NCI-H1694 treated with DMSO at 0.1 percent for 48 hours (cell line): ENCODE results near the gene PLXNA4.

Experiments used
- DNase-seq: peaks from one replicate; lab custom pipeline; 2025; lab: John Stamatoyannopoulos, UW

Gene PLXNA4

DNA sequence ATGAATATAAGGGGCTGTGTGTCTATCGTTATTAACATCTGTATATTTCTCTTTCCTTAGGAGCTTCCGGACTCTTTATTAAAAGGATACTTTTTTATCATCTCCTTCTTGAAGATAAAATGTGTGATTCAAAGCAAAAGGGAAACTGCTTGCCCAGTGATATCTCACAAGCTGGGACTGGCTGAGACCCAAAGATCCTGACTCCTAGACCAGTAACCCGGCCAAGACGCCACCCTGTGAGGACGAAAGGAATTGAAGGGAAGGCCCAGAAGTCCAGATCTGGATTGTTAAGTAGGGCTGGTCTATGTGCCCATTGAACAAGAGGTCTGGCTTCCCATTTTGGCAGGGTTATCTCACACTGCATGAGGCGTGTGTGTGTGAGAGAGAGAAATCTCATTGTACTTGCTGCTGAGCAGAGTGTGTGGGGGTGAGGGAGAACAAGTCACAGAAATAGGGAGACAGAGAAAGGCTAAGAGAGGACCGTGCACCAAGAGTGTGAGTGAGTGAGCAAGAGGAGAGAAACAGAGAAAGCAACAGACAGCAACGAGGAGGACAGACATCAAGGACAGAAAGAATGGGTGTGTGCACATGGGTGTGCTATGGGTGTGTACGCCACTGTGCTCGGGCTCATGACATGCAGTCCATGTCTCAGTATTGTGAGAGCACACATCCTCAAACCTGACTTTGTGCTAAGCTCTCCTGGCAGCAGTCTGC is 75.4 kb downstream of the PLXNA4 start:
- no peak for DNase-seq

DNA sequence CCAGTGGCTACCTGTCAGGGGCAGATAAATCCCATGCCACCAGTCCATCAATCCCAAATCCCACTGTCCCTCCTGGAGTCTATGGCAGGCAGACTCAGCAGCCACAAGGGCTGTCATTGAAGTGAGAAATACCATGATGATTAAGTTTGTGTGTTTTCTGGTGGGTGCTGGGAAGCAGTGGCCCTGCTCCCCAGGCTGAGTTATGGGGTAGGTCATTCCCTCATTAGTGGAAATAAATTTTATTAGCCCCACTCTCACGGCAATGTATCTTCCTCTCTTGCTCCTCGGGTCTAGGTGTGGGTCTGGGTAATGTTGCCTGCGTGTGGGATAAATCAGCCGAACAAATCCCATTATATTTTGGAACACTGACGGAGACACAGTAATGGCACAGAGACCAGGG is 76.8 kb downstream of the PLXNA4 start:
- DNase-seq = no peak

DNA sequence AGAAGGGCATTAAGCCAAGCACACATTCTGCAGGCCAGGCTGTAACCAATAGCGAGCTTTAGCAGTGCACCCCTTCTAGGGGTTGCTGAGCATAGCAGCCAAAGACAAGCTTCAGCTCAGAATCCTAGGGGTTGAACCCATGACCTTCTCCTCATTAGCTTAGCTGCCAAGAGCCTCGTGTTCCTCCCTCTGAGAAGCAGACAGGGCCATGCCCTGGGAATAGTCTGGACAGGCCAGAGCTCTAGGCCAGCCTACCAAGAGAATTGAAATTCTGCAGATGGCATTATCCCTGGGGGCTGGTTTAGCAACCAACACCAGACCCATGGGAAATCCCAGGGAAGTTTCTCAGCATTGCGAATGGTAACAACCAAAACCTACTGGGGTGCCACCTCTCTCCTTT is 77.2 kb downstream of the PLXNA4 start:
- DNase-seq = no peak

DNA sequence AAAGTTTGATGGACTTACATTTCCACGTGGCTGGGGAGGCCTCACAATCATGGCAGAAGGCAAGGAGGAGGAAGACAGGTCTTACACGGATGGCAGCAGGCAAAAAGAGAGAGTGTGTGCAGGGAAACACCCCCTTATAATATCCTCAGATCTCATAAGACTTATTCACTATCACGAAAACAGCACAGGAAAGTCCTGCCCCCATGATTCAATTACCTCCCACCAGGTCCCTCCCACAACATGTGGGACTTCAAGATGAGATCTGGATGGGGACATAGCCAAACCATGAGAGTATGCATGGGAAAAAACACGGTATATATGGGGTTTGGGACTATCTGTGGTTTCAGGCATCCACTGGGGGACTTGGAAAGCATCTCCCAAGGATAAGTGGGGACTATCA is 78.0 kb downstream of the PLXNA4 start:
- DNase-seq = no peak

DNA sequence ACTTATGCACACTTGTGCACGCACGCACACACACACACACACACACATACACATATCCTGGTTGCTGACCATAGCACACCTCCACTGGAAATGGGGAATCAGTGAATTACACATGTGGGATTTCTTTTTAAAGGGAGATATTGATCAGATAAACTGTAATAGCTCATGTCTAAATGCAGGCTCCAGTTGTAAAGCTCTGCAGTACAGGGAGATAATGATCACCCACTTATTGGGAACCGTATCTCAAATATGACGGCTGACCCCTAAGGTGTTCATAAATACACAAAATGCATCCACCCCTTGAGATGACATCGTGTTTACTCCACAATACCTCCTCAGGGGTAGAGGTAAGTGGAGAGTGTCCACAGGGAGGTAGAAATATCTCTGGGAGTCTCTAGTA is 79.2 kb downstream of the PLXNA4 start:
- DNase-seq = no peak

DNA sequence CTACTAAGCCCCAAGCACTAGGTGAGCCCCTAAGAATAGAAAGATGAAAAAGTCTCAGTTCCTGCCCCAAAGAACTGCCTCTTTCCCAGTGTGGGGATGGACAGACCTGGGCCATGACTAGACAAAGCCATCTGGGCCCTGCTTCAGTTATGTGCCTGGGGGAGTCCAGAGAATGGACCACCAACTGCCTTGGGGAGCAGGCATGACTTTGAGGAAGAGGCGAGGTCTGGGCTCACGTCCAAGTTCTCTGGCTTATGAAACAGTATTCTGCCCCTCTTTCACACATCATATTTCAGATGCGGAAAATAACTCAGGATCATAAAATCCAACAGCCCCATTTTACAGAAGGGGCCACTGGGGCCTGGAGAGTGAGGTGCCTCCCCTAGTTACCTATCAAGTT is 80.3 kb downstream of the PLXNA4 start:
- no peak for DNase-seq

DNA sequence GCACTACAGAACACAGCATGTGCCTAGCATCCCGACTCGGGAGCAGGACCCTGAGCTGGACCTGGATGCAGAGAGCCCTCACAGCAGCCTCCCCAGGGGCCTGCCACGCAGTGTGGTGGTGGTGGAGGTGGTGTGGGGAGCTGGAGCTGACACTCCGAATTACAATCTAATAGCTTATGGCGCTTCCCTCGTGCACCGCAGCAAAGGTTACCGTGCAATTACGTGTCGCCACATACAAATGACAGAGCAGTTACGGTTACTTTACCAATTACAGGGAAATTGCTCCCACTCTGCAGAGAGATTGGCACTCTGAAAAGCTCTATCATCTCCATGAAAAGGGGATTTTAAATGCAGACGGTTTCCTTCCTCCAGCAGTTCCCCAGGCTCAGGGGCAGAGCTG is 81.8 kb downstream of the PLXNA4 start:
- DNase-seq = no peak

DNA sequence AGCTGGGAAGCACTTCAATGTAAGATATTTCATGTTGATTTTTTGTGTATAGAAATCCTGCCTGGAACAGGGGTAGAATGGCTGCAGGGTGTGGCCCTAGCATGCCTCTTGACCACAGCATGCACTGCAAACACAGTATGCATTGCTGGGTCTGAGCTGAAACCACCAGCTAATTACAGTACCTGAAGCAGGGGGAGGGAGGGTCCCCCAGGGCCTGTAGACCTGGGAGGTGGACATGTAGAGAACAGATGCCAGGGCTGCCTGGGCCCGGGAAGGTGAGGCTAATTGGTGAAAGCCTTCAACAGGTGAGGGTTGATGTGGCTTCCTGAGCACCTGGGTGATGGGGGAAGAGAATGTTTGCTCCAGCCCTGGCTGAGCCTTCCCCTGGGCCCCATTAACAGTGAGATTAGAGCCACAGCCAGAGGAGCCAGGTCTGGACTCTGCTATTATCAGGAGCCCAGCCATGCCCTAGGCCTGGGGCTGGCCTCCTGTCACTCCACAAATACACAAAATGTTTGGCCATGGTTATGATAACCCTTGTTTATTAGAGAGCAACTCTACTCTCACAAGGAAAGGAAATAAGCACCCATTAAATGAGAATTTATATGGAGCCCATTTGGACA is 83.3 kb downstream of the PLXNA4 start:
- DNase-seq = no peak

DNA sequence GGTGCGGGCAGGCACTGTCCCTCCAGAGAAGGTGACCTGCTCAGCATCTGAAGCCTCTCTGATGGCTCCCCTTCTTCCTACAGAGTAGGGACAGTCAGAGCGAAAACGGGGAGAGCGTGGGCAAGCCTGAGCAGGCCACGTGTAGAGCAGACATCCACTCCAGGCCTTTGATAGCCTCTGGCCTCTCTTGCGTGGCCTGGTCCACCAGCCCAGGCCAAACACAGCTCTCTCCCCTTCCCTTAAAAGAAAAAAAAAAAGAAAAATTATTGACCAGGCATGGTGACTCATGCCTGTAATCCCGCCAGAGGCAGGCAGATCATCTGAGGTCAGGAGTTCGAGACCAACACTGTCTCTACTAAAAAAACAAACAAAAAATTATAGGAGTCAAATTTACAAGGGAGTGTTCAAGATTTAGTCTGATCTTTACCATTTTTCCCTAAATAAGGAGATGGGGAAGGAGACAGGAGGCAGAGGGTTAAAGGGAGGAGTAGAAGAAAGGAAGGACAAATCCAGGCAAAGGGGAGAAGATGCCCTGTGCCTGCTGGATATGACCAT is 84.8 kb downstream of the PLXNA4 start:
- DNase-seq = no peak

DNA sequence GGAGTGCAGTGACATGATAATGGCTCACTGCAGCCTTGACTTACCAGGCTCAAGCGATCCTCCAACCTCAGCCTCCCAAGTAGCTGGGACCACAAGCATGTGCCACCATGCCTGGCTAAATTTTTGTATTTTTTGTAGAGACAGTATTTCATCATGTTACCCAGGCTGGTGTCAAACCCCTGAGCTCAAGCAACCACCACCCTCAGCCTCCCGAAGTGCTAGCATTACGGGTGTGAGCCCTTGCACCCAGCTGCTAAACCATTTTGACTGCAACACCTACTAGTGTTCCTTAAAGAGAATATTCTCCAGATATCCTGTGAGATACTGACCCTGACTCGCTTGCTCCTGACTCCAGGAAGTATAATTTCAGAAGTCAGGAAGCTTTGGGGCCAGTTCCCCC is 85.8 kb downstream of the PLXNA4 start:
- no peak for DNase-seq

DNA sequence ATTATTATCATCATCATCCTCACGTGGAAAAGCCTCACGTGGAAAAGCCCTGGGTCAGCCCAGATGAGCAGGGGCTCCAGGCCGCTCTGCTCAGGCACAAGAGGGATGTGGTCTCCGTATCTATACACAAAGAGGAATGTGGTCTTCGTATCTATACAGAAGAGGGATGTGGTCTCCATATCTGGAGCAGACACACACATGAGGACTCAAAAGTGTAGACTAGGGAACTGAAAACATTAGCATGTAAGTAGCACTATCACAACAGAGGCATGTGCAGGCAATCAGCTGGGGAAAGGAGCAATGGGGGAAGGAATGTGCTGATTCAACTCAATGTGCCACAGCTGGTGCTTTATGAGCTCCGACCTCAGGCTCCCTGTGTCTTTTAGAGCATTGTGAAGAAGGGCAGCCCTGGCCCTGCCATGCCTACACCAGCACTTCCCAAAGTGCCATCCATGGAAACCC is 86.5 kb downstream of the PLXNA4 start:
- DNase-seq = no peak

DNA sequence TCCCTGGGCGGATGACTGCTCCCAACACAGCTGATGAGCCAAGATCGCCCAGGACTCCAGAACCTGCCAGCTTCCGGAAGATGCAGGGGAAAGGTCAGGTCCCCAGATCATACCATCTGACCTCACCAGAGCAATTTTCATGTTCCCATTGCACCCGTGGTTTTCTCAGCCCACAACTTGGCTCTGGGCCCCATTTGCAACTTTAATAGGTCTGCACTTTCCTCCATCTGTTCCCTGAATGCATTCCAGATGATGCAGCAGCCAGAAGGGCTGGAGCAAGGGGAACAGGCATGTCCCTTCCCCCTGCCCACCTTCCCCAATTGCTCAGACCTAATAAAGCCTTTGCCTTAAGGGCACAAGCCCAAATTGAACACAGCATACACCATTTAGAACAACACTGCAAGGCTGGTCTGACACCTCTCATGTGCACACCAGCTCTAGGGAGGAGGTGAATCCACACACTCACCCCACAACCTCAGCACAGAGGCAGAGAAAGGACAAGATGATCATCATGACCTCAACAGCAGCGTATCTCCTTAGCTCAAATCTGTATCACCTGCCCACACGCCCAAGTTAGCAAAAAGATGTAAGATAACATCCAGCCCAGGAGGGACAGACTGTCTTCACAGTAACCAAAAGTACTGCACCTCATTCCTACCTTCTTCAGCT is 87.5 kb downstream of the PLXNA4 start:
- peak; percentile 34 for DNase-seq

DNA sequence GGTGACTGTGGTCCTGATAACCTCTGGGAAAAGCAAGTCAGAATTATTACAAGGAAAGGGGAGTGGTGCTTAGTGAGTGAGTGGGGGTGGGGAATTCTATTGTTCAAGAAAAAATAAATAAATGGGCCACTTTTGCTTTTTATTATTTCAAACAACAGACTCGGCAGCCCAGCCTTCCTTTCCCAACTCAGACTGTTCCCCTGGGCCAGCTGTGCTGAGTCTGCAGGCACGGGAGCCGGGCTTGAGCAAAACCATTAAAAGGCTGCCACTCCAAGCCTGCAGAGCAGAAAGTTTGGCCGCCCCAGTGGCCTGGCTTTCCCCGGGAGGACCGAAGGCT is 90.0 kb downstream of the PLXNA4 start:
- DNase-seq = no peak

DNA sequence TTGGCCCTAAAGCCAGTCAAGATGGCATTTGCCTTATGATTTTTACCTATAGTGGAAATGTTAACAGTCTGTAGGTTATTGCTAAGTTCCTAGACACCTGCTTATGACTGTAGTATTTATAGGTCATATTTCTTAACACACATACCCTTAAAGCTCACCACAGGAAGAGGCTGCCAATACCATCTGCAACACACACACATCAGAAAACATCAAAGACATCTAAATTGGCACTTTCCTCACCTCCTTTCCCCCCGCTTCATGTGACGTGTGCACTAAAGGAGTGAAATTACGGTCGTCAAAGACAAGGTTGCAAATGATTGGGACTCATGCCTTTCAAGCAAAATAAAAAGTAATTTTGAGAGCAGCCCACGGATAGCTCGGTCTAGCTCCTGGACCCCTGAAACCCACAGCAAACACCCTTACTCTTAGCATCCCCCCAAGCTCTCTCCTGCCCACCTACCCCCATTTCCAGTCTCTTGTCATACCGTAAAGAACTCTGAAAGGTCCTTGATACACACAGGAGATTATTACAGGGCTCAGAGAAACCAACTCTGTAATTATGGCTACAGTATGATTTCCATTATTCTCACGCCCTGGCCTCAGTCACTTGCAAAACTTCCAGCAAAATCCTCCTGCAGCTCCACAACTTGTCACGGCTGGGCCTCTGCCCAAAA is 90.5 kb downstream of the PLXNA4 start:
- no peak for DNase-seq

DNA sequence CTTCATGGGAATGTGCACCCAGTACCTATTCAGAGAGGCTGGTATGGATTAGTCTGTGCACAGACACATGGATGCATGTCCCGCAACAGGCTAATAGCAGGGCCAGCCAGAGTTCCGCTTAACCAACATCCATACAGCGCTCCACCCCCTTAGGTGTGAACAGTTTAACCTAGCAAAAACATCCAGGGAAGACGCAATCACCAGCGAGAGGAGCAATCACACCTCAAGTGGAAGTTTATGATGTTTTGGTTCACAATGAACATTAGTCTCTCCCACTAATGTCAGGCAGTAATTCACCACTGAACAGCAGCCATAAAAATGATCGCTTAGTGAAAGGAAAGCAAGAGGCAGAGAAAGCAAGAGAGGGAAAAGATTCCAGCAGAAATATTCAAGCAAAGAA is 91.1 kb downstream of the PLXNA4 start:
- DNase-seq = no peak

DNA sequence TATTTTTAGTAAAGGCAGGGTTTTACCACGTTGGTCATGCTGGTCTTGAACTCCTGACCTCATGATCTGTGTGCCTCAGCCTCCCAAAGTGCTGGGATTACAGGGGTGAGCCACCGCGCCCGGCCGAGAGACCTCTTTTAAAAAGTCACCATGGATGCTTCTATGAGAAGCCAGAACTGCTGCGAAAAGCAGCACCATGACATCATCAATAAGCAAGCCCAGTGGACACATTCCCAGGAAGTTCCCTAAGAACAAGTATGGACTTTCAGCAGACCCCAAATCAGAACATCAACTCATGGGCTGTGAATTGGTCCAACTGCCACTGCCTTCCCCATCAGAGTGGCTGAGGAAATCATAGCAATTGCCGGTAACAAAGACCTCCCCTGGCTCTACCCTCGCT is 93.4 kb downstream of the PLXNA4 start:
- DNase-seq = no peak

DNA sequence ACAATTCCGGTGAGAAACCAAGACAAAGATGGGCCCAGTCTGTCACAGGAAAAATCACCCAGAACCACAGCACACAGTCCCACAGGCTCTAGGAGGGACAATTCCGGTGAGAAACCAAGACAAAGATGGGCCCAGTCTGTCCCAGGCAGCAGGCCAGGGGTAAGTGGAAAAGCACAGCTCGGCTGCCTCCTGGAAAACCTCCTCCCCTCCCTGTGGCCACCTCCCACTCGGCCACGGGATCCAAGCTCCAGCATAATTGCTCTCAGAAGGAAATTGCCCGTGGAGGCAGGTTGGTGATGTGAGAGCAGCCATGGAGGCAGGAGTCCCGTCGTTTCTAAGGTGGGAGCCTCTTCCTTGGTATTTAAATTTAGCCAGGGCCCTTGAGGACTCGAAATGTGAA is 95.7 kb downstream of the PLXNA4 start:
- DNase-seq = no peak

DNA sequence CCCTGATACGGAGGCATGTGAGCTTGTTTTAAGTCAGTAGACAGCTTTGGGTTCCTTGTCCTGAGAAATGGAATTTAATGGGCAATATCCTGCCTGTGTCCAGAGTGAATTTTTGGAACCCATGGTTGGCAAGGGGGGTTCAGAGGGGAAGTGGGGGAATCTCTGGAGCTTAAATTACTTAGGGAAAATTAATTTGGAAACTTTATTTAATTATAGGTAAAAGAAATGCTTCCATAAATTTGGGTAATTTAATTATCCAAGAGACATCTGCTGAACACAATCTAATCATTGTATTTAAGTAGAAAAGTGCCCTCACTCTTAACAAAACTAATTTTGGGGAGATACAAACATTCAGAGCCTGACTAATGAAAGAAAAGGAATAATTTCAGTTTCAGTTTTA is 99.7 kb downstream of the PLXNA4 start:
- no peak for DNase-seq

DNA sequence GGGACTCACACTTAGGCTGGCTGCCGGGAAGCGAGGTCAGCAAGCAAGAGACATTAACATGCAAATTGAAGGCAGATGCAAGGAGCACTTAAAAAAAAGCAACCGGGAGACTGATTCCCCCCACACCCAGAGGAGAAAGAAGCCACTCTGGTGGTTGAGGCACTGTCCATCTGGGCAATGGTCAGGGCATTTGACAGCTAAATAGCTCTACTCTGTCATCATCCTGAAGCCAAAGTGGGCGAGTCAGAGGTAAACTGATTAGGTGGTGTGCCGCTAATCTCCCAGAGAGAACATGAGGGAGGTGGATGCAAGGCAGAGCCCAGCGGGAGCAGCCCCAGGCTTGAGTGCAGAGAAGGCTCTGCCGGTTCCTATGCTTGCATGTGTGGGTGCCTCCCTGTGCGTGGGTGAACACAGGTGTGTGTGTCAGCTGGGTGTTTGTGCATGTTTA is 100.6 kb downstream of the PLXNA4 start:
- no peak for DNase-seq

DNA sequence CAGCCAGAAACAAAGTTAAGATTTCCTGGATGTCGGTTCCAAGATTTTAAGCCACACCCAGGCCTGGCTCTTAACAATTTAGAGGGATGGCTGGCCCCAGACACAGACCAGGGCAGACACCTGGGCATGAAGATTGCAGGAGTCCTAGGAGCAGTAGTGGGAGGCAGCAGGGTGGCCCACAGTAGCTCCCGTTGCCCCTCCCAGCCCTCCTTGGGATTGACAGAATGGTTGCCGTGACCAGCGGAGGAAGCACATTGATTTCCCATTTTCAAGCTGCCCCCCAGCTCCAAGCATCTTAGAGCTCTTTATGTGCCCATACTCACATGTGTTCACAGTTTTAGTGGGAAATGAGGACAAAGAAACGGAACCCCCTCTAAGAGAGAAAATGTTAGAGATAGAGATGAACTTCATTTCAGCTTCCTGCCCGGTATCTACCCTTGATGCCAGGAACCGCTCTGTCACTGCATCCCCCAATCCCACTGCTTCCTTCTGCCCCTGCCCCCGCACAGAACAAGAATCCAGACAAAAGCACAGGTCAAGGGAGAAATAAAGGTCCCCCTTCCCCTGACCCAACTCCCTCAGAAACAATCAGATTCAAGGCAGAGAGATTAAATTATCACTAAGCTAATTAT is 101.1 kb downstream of the PLXNA4 start:
- DNase-seq = no peak

DNA sequence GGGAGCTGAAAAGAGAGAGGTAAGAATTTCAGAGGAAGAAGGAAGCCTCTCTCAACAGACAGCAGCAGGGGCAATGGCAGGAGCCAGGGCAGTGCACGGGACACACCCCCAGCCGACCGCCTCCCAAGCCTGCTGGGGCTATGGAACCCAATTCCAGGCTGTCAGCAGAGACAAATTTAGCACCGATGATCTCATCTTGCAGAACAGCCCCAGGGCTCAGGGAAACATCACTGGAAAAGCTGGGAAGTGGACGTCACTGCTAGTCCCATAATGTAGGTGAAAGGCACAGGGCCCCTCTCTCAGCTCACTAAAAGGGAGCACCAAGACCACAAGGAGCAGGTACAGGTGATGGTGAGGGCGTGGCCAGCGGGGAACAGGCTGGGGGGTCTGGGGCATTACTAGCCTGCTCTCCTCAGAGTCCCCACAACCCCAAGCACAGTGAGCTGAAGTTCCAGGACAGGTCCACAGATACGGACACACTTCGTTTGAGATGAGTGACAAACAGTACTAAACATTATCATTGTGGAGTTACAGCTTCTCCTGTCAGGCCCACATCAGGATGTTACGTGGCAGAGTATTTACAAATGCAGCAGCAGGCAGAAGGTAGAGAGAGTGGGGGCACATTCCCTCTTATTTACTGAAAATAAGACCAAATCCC is 103.7 kb downstream of the PLXNA4 start:
- peak; percentile 67 for DNase-seq

DNA sequence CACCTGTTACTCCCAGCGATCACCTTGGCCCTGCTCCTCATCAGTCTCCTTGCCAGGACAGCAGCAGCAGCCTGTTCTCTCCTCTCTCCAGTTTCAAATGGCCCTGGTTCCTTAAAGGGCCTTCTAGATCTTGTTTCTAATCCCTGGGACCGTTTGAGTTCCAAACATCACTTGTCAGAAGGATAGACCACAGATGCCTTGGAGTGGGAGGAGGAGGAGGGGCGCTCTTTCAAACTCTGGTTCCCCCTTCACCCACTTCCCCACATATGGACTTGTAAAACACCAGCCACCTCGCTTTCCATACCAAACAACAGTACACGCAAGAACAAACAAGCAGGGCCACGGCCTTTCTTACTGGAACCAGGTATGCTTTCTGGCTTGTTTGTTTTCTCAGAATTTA is 104.8 kb downstream of the PLXNA4 start:
- DNase-seq = no peak
